CD14-positive monocyte (primary cell): ENCODE measurements around the gene NEK10. TPM values are rescaled to one million over a fixed set of nuclear protein-coding genes. Genes with fewer than 3 reads are reported as not detected.

ENCODE experiments used
- DNase-seq, 3 donors: peaks; one replicate each; pipeline ENCODE4 v3.0.0-alpha.2; 2011 to 2022
- H2AFZ ChIP-seq: 2 replicates; pipeline ENCODE4 v1.6.0; 2012; ENCODE audit warnings: mild to moderate bottlenecking, low read depth, low read length, inconsistent platforms; ENCODE audit not compliant: insufficient read depth, poor library complexity, severe bottlenecking
- H3K27ac ChIP-seq, 2 donors: 1 replicate in 1 of 2; 2 replicates in 1 of 2; pipeline ENCODE4 v1.5.1; 2012 to 2013; ENCODE audit warnings: low read length in 2 of 2, control low read depth in 1 of 2, inconsistent platforms in 1 of 2, low read depth in 1 of 2, mild to moderate bottlenecking in 1 of 2
- H3K27me3 ChIP-seq, 2 donors: one replicate each; pipeline versions ENCODE4 v1.6.0 to v1.6.1; 2011 to 2013; ENCODE audit warnings: low read length in 2 of 2; ENCODE audit not compliant: control insufficient read depth in 2 of 2, insufficient read depth in 2 of 2
- H3K36me3 ChIP-seq, 2 donors: replicated peaks in 1 of 2; 1 replicate in 1 of 2; 2 replicates in 1 of 2; pipeline versions ENCODE4 v1.5.1 to v1.6.1; 2012 to 2013; ENCODE audit warnings: low read length in 2 of 2, control low read depth in 1 of 2, inconsistent platforms in 1 of 2, mild to moderate bottlenecking in 1 of 2; ENCODE audit not compliant: insufficient read depth in 2 of 2, control insufficient read depth in 1 of 2
- H3K4me1 ChIP-seq, 2 donors: 1 replicate in 1 of 2; 2 replicates in 1 of 2; pipeline versions ENCODE4 v1.5.1 to v1.6.1; 2012 to 2013; ENCODE audit warnings: low read length in 2 of 2, control low read depth in 1 of 2, inconsistent platforms in 1 of 2, mild to moderate bottlenecking in 1 of 2, moderate library complexity in 1 of 2; ENCODE audit not compliant: insufficient read depth in 2 of 2, control insufficient read depth in 1 of 2
- H3K4me2 ChIP-seq: replicated peaks from 2 replicates; pipeline ENCODE3; 2012; ENCODE audit warnings: low read length, moderate library complexity, mild to moderate bottlenecking; ENCODE audit not compliant: poor library complexity, severe bottlenecking; ENCODE audit errors: extremely low read depth
- H3K4me3 ChIP-seq, 3 experiments: fragments of 200-600 bp in 1 of 3; sonication (generic) in 1 of 3; replicated peaks in 1 of 3; 1 replicate in 2 of 3; 2 replicates in 1 of 3; pipeline ENCODE4 v1.5.1; 2011 to 2013; ENCODE audit warnings: low read length in 3 of 3, mild to moderate bottlenecking in 3 of 3, control low read depth in 2 of 3, low read depth in 2 of 3, inconsistent platforms in 1 of 3, moderate library complexity in 1 of 3
- H3K79me2 ChIP-seq: 2 replicates; pipeline ENCODE4 v1.6.0; 2012; ENCODE audit warnings: mild to moderate bottlenecking, control low read depth, inconsistent platforms, low read length, moderate library complexity; ENCODE audit not compliant: insufficient read depth
- H3K9ac ChIP-seq: 2 replicates; pipeline ENCODE4 v1.6.0; 2017; ENCODE audit warnings: low read length, mild to moderate bottlenecking; ENCODE audit not compliant: insufficient read depth, poor library complexity, severe bottlenecking
- H3K9me3 ChIP-seq, 2 donors: replicated peaks in 1 of 2; 1 replicate in 1 of 2; 2 replicates in 1 of 2; pipeline versions ENCODE4 v1.5.1 to v1.6.1; 2012 to 2013; ENCODE audit warnings: low read length in 2 of 2, control low read depth in 1 of 2; ENCODE audit not compliant: control insufficient read depth in 1 of 2, insufficient read depth in 1 of 2
- H4K20me1 ChIP-seq: 2 replicates; pipeline ENCODE4 v1.6.0; 2012; ENCODE audit warnings: mild to moderate bottlenecking, low read length, control low read depth, moderate library complexity; ENCODE audit not compliant: insufficient read depth
- H3K27ac Mint-ChIP-seq, 7 donors: one replicate each; pipeline ENCODE4 v1.8.0; 2020; ENCODE audit warnings: mild to moderate bottlenecking in 7 of 7, mixed read lengths in 7 of 7, moderate library complexity in 6 of 7, inconsistent platforms in 2 of 7
- H3K27me3 Mint-ChIP-seq, 3 donors: one replicate each; pipeline ENCODE4 v1.8.0; 2021 to 2022; ENCODE audit warnings: low read depth in 3 of 3, mild to moderate bottlenecking in 3 of 3, mixed read lengths in 3 of 3, moderate library complexity in 3 of 3, inconsistent platforms in 1 of 3
- H3K36me3 Mint-ChIP-seq, 2 donors: one replicate each; pipeline ENCODE4 v1.8.0; 2020; ENCODE audit warnings: mixed read lengths in 2 of 2, inconsistent platforms in 1 of 2, mild to moderate bottlenecking in 1 of 2
- H3K4me1 Mint-ChIP-seq: one replicate; pipeline ENCODE4 v1.8.0; 2020; ENCODE audit warnings: mild to moderate bottlenecking, mixed read lengths
- H3K4me3 Mint-ChIP-seq, 2 donors: one replicate each; pipeline ENCODE4 v1.8.0; 2020; ENCODE audit warnings: mild to moderate bottlenecking in 2 of 2, mixed read lengths in 2 of 2, moderate library complexity in 1 of 2
- H3K9me3 Mint-ChIP-seq, 7 donors: one replicate each; pipeline ENCODE4 v1.8.0; 2020 to 2022; ENCODE audit warnings: mixed read lengths in 7 of 7, mild to moderate bottlenecking in 6 of 7, moderate library complexity in 6 of 7, inconsistent platforms in 2 of 7
- WGBS: methylation state at CpG from one replicate; pipeline ENCODE4 v1.1.5; 2013; ENCODE audit warnings: missing lambda C conversion rate; ENCODE audit not compliant: insufficient coverage; 5-methylcytosine and 5-hydroxymethylcytosine counted together
- intact Hi-C, 2 donors: fragments of 100-400 bp; cut with micrococcal nuclease; formaldehyde crosslinking; loops; one replicate each; pipeline versions ENCODE4 v1.15.0 to v1.15.1; 2023
- polyA plus RNA-seq, 3 donors: library from polyadenylated mRNA; depleted of rRNA in 1 of 3; unstranded in 2 of 3; stranded (reverse) in 1 of 3; fragments of 300-500 nt in 2 of 3; fragments of >200 nt in 1 of 3; fragmentation: Illumina TruSeq in 2 of 3; gene quantifications; 1 replicate in 2 of 3; 2 replicates in 1 of 3; pipeline ENCODE4 v1.2.3, GENCODE V29; 2012 to 2021
- TF ChIP-seq, protein P1 (sequence below): fragments of 200-600 bp; IDR thresholded peaks from one replicate; pipeline ENCODE4 v1.8.0; 2022; ENCODE audit warnings: antibody characterized with exemption, mild to moderate bottlenecking

Gene NEK10
- polyA plus RNA-seq, 3 donors = not detected

DNA sequence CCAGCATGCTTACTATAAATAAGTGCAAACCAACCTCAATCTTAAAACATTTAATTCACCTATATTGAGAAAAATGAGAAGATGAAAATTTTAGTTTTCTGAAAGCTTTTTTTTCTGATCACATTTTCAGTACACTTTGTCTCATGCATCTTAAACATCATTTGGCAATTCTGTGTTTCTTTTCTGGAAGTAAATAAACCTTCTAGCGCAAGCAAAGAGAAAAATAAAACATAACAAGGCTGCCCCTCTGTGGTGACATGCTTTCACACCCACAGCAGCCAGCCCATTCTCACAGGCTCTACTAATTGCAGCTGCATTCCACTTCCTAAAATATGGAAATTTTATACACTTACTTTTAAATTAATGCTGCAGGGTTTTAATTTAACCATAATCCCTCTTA, 90.1 kb downstream of the NEK10 start:
- Histone ChIP-seq H4K20me1 (no peaks in the 10 kb centered on the region), H3K79me2 (no peaks in the 10 kb centered on the region), H3K36me3 (no peaks in the 10 kb centered on the region), H3K4me2 (no peak overlapping the region), H3K9me3 (no peaks in the 10 kb centered on the region), H3K27me3 (no peaks in the 10 kb centered on the region), H3K9ac (no peak overlapping the region), H3K4me1 (no peaks in the 10 kb centered on the region), H2AFZ (no peak overlapping the region), H3K27ac (no peak overlapping the region), H3K4me3 (no peak overlapping the region)
- intact Hi-C loops = no loop called here
- TF ChIP-seq, protein P1, sequence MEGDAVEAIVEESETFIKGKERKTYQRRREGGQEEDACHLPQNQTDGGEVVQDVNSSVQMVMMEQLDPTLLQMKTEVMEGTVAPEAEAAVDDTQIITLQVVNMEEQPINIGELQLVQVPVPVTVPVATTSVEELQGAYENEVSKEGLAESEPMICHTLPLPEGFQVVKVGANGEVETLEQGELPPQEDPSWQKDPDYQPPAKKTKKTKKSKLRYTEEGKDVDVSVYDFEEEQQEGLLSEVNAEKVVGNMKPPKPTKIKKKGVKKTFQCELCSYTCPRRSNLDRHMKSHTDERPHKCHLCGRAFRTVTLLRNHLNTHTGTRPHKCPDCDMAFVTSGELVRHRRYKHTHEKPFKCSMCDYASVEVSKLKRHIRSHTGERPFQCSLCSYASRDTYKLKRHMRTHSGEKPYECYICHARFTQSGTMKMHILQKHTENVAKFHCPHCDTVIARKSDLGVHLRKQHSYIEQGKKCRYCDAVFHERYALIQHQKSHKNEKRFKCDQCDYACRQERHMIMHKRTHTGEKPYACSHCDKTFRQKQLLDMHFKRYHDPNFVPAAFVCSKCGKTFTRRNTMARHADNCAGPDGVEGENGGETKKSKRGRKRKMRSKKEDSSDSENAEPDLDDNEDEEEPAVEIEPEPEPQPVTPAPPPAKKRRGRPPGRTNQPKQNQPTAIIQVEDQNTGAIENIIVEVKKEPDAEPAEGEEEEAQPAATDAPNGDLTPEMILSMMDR = no peak
- WGBS = no CpG with 5 or more reads among the region's 1 CpG
- Mint-ChIP-seq H3K36me3 (no peaks in the 10 kb centered on the region), H3K4me3 (no peak overlapping the region), H3K9me3 (peaks cover 0 to 3% (median 0%) of the 10 kb centered on the region in 7 donors), H3K4me1 (no peaks in the 10 kb centered on the region), H3K27ac (no peak overlapping the region), H3K27me3 (no peaks in the 10 kb centered on the region)
- DNase-seq = no peak

DNA sequence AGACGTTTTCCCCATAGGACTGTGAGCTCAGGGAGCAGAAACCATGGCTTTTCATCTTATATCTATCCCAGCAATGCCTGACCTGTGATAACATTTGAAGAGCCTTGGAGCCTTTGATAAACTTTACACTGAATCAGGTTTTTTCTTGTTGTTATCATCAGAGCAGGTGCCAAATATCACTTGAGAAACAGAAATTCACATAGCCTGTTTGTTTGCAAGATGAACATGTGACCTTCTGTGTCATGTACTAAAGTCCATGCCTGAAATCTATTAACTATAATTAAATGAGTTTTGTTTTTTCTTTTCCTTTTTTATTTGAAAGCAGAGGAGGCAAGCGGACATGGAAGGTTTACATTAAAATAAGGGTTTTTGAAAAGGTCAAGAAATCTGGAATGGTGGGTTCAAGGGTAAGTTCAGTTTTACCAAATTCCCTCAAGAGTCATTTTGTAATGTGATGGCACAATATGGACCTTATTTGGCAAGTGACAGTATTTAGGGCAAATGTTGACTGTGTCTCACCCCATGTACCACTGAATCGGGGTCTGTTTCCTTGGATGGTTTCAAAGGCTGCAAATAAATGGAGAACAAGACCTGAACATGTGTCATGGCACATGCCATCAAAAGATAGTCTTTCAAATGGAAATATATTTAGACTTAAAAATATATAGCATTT, 90.7 kb downstream of the NEK10 start:
- Histone ChIP-seq H3K4me1 (no peaks in the 10 kb centered on the region), H3K79me2 (no peaks in the 10 kb centered on the region), H3K9ac (no peak overlapping the region), H4K20me1 (no peaks in the 10 kb centered on the region), H3K27ac (no peak overlapping the region), H3K36me3 (no peaks in the 10 kb centered on the region), H3K4me2 (no peak overlapping the region), H3K4me3 (no peak overlapping the region), H3K27me3 (no peaks in the 10 kb centered on the region), H2AFZ (no peak overlapping the region), H3K9me3 (no peaks in the 10 kb centered on the region)
- Mint-ChIP-seq H3K27me3 (no peaks in the 10 kb centered on the region), H3K27ac (no peak overlapping the region), H3K4me3 (no peak overlapping the region), H3K36me3 (no peaks in the 10 kb centered on the region), H3K4me1 (no peaks in the 10 kb centered on the region), H3K9me3 (peaks cover 0 to 3% (median 0%) of the 10 kb centered on the region in 7 donors)
- intact Hi-C loops = no loop called here
- no CpG with 5 or more reads among the region's 3 CpGs for WGBS
- TF ChIP-seq, protein P1 = no peak
- DNase-seq = no peak
